Effector memory CD4-positive, alpha-beta T cell (primary cell): ENCODE measurements around the gene PHLDA3.

Experiments used
- DNase-seq, 3 donors: peaks; one replicate each; pipeline ENCODE4 v3.0.0-alpha.2; 2020
- H3K27ac ChIP-seq: 2 replicates; pipeline ENCODE4 v1.7.0; 2013; ENCODE audit warnings: mild to moderate bottlenecking, low read length, moderate library complexity; ENCODE audit not compliant: insufficient read depth, poor library complexity, severe bottlenecking
- H3K27me3 ChIP-seq: replicated peaks from 2 replicates; pipeline ENCODE4 v1.7.0; 2013; ENCODE audit warnings: mild to moderate bottlenecking, low read length; ENCODE audit not compliant: insufficient read depth, control insufficient read depth, poor library complexity, severe bottlenecking
- H3K36me3 ChIP-seq: 2 replicates; pipeline ENCODE4 v1.7.0; 2013; ENCODE audit warnings: mild to moderate bottlenecking, low read length, moderate library complexity; ENCODE audit not compliant: control insufficient read depth, insufficient read depth
- H3K4me1 ChIP-seq: 2 replicates; pipeline ENCODE4 v1.7.0; 2013; ENCODE audit warnings: low read length, mild to moderate bottlenecking; ENCODE audit not compliant: control insufficient read depth, insufficient read depth, poor library complexity, severe bottlenecking
- H3K4me3 ChIP-seq: 2 replicates; pipeline ENCODE4 v1.7.0; 2013; ENCODE audit warnings: low read length, low read depth, mild to moderate bottlenecking; ENCODE audit not compliant: insufficient read depth, poor library complexity, severe bottlenecking
- H3K9me3 ChIP-seq: 2 replicates; pipeline ENCODE4 v1.7.0; 2013; ENCODE audit warnings: mild to moderate bottlenecking, low read length, moderate library complexity; ENCODE audit not compliant: control insufficient read depth

PHLDA3 gene

DNA sequence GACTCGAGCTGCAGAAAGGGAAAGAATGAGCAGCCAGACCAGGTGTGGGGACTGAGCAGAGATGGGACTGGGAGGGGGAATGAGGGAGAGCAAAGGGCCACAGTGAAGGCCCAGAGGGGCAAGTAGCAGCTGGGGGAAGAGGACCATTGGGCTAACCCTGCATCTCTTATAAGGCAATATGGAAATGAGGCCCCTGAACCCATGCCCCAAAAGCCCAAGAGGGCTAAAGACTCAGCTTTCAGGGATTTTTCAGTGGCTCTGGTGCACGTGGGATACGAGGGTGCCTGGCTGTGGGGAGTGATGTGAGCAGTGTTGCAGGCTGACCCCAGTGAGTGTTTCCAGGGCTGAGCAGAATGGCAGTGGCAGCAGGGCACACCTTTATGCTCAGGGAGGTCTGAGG is 47.0 kb downstream of the PHLDA3 start:
- no peaks in the 10 kb centered on the region for H3K36me3 ChIP-seq
- H3K27ac ChIP-seq: no peak overlapping the region
- peaks cover 3% of the 10 kb centered on the region for H3K27me3 ChIP-seq
- H3K4me1 ChIP-seq: no peaks in the 10 kb centered on the region
- DNase-seq: no peak
- no peaks in the 10 kb centered on the region for H3K9me3 ChIP-seq
- no peak overlapping the region for H3K4me3 ChIP-seq

DNA sequence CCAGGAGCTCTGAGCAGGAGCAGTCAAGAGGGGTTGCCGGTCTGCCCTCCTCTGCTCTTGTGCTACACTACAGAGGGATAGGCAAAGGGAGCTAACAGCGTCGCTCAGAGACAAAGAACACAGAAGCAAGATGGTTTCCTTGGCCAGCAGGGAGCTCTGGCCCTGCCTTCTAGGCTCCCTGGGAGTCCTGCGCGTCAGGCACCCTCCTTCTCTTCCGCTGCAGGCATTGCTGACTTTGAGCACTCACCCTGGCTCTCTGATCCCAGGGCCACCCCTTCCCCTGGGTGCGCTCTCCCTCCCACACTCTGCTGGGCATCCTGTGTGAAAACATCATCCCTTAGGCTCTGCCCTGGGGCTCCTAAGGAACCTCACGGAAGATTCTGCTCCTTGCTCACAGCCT is 47.9 kb downstream of the PHLDA3 start:
- no peak for DNase-seq
- H3K4me3 ChIP-seq: no peak overlapping the region

DNA sequence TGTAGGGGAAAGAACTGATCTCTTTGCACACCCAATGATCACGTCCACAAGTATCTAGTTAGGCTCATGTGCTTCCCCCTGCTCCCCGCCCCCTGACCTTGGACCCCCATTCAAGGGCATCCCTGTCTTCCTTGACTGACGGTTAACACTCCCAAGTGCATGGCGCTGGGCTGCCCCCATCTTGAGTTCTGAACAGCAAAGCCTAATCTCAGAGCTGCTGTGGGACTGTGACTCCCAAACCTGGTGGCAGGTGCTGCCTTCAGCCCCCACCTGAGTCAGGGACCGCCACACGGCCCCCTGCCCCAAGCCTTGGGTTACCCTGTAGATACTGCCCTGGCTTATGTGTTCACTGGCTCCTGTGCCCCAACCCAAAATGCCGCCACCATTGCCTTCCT is 48.4 kb downstream of the PHLDA3 start:
- Histone ChIP-seq H3K27ac (no peak overlapping the region), H3K4me3 (no peak overlapping the region), H3K27me3 (peaks cover 3% of the 10 kb centered on the region), H3K36me3 (no peaks in the 10 kb centered on the region), H3K4me1 (no peaks in the 10 kb centered on the region), H3K9me3 (no peaks in the 10 kb centered on the region)
- DNase-seq: no peak

More for the DNA sequence above, 47.9 kb downstream of the PHLDA3 start:
- Histone ChIP-seq H3K27ac (no peak overlapping the region), H3K4me1 (no peaks in the 10 kb centered on the region), H3K9me3 (no peaks in the 10 kb centered on the region), H3K27me3 (peaks cover 3% of the 10 kb centered on the region), H3K36me3 (no peaks in the 10 kb centered on the region)

DNA sequence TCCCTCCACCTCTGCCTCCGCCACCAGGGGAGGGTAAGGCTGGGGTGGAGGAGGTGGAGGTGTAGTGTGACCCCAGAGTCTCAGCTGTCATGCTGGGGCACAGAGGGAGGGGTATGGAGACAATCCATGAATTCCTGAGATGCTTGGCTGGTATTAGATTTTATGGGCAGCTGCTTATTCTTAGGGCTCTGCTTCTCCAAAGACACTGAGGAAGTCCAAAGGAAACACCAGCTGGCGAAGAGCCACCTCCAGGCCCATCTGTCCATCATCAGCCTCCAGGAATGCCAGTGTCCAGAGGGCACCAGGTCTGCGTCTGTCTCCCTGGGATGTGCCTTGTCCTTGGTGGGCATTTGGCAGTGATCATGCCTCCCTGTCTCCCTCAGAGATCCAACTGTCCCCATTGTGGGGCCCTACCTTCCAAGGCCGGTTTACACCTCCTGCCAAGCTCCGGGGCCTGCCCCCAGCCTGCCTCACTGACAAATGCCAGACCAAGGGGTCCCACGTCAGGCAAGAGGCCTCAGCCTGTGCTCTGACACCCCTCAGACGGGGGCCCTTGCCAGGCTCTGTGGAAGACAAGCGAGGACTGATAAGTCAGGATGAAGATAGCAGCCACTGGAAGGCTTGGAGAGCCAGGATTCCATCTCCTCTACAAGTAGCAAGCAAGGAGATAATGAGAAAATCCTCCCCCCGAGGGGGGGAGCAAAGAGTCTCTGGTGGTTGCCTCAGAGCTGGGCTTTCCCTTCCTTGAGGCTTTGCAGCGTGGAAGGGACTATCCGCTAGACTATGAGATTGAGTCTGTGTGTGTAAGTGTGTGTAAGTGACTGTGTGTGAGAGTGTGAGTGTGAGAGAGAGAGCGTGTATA is 49.0 kb downstream of the PHLDA3 start:
- H3K9me3 ChIP-seq: no peaks in the 10 kb centered on the region
- DNase-seq: no peak
- no peak overlapping the region for H3K4me3 ChIP-seq
- peaks cover 3% of the 10 kb centered on the region for H3K27me3 ChIP-seq
- H3K27ac ChIP-seq: no peak overlapping the region
- no peaks in the 10 kb centered on the region for H3K4me1 ChIP-seq
- H3K36me3 ChIP-seq: no peaks in the 10 kb centered on the region

DNA sequence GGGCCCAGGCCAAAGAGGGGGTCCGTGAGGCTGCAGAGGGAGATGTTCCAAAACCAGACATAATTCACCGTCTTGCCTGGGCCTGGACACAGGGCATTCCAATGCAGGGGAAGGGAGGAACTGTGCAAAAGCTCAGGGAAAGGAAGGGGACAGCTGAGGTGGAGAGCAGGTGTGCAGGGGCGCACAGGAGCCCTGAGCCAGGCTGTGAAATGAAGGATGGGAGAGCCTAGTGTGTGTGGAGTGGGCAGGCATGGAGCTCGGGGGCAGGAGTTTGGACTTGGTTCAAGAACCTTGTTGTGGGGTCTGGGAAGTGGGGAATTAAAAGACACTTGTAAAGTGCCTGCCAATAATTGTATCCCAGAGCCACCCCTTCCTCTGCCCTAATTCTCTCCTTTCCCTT is 49.7 kb downstream of the PHLDA3 start:
- Histone ChIP-seq H3K4me1 (no peaks in the 10 kb centered on the region), H3K27ac (no peak overlapping the region), H3K9me3 (no peaks in the 10 kb centered on the region), H3K36me3 (no peaks in the 10 kb centered on the region), H3K4me3 (no peak overlapping the region), H3K27me3 (peaks cover 3% of the 10 kb centered on the region)
- DNase-seq: no peak

DNA sequence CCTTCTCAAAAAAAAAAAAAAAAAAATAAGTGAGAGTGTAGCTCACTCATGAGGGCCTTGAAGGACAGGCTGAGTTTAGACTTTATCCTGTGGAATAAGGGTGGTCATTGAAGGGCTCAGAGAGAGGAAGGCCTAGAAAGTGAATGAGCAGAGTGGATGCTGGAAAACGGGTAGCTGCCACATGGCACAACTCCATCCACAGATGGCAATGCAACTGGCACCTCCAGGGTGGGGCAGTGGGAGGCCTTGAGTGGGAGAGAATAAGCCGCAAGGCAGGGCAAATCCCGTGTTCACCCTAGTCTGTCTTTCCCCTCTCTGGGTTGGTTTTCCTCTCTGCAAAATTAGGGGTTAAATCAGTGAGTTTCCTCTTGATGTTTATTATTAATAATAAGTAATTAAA is 50.5 kb downstream of the PHLDA3 start:
- no peak for DNase-seq
- Histone ChIP-seq H3K9me3 (no peaks in the 10 kb centered on the region), H3K4me3 (no peak overlapping the region), H3K36me3 (no peaks in the 10 kb centered on the region), H3K4me1 (no peaks in the 10 kb centered on the region), H3K27me3 (peaks cover 3% of the 10 kb centered on the region), H3K27ac (no peak overlapping the region)
